Activated CD4-positive, CD25-positive, alpha-beta regulatory T cell treated with anti-CD3 and anti-CD28 coated beads, Interleukin-2, amount 50 U/mL, for 16 hours (primary cell): ENCODE results near the gene HK2.

ENCODE experiments used
- DNase-seq: peaks from one replicate; pipeline ENCODE4 v3.0.0-alpha.2; 2020; ENCODE audit warnings: low read depth, low spot score

The HK2 gene

GRCh38 chr2:74857215-74857614 lies 23.3 kb downstream of the HK2 start:
- no peak for DNase-seq

- DNase-seq = no peak
Observed at GRCh38 chr2:74857725-74858124, 23.8 kb downstream of the HK2 start.

GRCh38 chr2:74858281-74858680 lies 24.4 kb downstream of the HK2 start:
- DNase-seq = no peak

- DNase-seq = no peak
Observed at GRCh38 chr2:74860079-74860478, 26.2 kb downstream of the HK2 start.

GRCh38 chr2:74860521-74860920 lies 26.6 kb downstream of the HK2 start:
- DNase-seq = no peak

DNA sequence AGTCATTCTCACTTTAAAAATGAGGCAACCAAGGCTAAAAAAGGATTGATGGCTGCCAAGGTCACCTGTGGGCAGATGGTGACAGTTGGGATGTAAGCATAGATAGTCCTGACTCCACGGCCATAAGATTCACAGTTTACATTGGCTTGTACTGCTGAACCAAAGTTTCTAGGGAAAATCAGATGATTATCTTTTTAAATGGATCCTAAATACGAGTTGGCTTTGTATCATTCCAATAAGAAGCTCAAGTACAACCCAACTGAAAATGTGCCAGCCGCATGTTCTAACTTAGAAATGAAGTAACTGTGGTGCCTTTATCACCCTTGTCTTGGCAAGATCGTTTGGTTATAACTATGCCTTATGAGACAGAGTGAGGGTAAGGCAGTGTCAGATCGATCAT lies 27.6 kb downstream of the HK2 start:
- DNase-seq = no peak

DNA sequence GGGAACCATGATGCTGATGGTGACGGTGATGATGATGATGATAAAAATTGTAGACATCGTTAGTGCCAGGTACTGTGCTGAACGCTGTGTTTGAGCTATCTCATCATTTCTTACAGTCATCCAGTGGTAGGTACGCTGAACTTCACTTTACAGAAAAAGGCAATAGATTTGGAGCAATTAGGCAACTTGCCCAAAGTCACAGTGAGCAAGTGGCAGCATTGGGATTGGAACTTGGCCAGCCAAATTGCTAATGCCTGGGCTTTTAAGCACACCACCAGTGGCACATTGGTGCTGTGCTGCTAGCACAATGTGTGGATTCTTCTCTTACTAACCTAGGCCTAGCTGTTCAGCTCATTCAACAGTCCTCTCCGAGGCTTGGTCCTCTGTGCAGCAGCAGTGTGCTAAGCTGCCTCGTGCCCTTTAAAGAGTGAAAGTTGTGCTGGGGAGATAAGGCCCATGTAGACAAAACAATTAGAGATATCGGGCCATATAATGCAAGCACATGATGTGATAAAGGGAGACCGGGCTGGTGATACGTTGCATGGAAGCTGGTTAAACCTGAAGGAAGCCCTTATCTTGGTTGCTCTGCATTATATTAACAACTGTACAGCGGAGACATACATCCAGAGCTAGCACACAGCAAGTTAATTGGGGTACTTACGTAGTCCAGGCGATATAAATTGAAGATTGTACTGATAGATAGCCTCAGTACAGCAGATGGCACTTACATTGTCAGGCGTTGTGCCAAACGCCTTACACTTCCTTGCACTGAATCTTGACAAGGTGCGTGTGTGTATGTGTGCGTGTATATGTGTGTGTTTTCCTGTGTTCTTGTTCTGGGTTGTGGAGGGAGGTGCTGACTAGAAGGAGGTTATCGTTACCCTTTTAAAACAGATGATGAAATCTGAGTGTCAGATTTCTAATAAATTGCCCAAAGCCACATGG lies 28.4 kb downstream of the HK2 start:
- DNase-seq = no peak

DNA sequence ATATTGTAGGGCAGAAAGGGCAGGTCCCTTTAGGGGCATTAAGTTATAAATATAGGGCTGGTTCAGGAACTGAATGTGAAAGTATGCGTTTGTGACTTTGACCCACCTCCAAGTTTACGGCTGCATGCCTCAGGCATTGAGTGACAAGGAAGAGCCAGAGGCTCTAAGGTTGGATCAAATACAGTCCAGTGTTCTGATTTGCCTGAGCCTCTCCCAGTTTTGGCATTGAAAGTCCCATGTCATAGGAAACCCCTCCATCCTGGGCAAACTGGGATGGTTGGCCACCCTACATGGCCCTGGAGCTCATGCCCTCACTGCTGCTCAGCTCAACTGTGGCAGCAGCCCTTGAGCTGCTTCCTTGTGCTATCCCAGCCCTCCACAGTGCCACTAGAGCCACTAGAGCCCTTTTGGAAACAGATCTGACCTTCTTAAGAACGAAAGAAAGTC lies 29.9 kb downstream of the HK2 start:
- no peak for DNase-seq

DNA sequence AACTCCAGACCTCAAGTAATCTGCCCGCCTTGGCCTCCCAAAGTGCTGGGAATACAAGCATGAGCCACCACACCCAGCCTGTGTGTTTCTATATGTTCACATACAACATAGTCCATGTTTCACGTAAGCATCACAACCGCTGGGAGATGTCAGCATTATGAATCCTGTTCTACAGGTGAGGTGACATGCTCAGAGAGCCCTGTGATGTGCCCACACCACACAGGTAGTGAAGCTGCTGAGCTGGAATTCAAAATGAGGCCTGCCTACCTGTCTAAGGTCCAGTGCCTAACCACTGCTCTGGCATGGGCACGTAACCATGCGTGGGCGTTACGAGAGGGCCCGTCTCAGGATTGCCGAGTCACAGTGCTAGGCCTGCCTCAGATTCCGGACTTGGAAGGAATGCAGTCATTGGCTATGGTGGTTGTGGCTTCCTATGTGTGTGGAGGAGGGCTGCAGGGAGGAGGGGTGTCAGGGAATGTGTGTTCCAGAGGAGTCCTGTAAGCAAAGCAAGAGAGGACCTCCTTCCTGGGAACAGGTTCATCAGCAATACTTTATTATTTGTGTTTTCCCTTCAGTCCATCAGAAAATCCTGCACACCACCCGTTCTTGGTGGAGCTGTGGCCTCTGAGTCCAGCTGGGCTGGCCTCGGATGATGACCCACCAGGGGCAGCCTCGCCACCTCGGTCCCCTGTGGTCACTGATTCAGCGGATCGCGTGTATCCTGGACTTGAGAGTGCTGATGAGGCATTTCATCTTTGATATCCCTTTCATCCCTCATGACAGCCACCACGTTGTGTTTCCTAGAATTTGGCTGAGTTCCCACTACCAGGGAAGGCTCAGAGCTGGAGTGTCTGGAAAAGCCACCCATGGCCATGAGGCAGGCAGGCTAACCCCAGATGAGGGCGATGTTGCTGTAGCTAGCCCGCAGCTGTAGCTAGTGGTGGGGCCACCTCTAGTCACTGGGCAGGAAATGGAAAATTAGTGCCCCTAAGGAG lies 31.1 kb downstream of the HK2 start:
- DNase-seq = no peak

GRCh38 chr2:74865770-74866674 lies 32.1 kb downstream of the HK2 start:
- no peak for DNase-seq

GRCh38 chr2:74867841-74868658 lies 34.1 kb downstream of the HK2 start:
- no peak for DNase-seq

- no peak for DNase-seq
Observed at GRCh38 chr2:74869517-74869916, 35.6 kb downstream of the HK2 start.

DNA sequence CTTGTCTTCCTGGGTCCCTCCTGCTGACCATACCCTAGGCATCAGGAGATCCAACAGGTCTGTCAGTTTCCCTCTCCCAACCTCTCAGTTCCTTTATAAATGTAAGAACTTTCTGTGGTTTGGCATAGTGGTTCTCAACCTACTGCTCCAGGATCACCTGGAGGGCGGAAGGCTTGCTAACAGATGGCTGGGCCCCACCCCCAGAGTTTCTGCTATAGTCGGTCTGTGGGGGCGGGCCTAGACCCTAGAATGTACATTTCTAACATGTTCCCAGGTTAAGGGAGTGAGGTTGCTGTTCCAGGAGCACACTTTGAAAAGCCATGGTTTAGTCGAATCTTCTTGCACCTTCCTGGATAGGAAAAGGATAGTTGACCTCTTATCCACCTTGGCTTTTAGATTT lies 37.0 kb downstream of the HK2 start:
- DNase-seq = no peak

DNA sequence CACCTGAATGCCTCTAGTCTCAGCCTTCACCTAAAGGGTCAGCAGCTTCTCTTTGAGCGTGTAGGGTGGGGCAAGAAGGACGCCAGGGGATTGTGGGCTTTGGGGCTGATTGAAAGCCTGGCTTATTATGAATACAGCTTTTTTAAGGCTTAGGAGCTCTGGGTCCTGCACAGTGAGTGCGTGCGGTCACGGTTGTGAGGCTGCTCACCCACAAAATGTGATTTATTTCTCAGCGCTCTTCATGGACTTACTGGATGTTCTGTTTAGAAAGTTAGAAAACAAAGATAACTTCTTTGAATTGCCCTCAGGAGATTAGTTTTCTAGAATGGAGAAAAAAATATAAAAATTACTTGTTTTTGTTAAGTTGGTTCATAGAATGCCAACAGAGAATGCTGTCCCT lies 37.5 kb downstream of the HK2 start:
- DNase-seq = no peak

DNA sequence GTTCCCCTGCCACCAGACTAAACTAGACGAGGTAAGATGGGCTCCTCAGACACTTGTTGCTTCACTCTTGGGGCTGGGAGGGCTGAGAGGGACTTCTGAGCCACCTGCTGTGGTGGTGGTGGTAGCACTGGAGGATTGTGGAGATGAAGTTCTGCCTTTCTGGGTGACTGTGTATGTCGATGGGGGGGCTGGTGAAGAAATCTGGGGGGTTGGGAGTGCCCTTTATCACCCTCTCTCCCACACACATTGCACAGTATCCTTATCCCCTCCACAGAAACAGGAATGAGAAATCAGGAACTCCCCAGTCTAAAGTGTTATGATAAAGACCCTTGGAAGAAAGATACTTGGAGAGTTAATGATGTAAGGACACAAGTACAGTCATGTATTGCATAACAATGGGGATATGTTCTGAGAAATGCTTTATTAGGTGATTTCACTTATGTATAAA lies 38.5 kb downstream of the HK2 start:
- DNase-seq = no peak

- no peak for DNase-seq
Observed at GRCh38 chr2:74873012-74873665, 39.2 kb downstream of the HK2 start.

GRCh38 chr2:74873678-74874640 lies 40.0 kb downstream of the HK2 start:
- no peak for DNase-seq

DNA sequence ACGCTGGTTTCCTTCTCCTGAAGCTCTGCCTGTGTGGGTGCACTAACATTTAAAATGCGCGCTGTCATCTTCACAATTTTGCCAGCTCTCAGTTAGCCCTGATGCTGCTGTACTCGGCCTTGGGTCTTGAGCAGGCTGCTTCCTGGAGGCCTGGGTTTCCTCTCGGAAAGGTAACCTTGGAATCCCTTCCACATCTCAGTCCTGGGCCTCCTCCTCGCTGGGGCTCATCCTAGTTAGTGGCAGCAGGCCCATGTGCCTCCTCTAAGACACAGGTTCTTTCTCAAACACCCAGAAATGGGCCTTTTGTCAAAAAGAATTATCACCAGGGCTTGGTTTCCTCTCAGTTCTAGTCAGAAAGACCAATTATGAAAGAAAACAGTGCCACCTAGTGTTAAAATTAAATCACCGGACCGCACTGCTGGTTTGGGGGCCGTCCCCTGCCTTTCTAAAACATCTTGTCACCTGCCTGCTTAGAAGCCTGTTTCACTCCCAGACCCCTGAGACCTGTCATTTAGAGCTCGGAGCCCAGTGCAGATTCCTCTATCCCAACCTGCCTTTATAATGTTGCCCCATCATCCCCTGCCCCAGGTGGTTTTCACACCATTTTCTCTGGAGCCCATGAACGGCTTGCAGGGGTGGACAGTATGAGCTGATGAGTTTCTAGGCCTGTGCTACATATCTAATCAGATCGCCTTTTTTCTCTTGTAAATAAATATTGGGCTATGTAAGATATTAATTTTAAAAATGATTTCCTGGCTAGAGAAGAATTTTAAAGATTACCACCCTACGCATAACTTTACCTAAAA lies 42.4 kb downstream of the HK2 start:
- no peak for DNase-seq
